ENCODE measurements around the gene EXOC7. TPM values are rescaled to one million over a fixed set of nuclear protein-coding genes. Genes with fewer than 3 reads are reported as not detected.
"Not testable (repeated sequence)": the region's sequence is repeated elsewhere in the genome, so short reads cannot be mapped to it uniquely, and the experiment has no call there.

The EXOC7 gene
- total RNA-seq, 1 donor from 2014 or later = 145 TPM

GRCh38 chr17:76065775-76066174 is 37.8 kb downstream of the EXOC7 start:
- H3K4me2 ChIP-seq (ENCODE audit: low read length) = no peak overlapping the region
- peaks cover 40% of the 10 kb centered on the region for H3K36me3 ChIP-seq (ENCODE audit: insufficient read depth, low read length)
- H3K27ac ChIP-seq (ENCODE audit: low read depth, low read length) = no peak overlapping the region
- peaks cover 2% of the 10 kb centered on the region for H3K4me1 ChIP-seq (ENCODE audit: insufficient read depth, low read length)
- H3K9me3 ChIP-seq (ENCODE audit: insufficient read depth, low read depth, low read length) = no peaks in the 10 kb centered on the region
- FAIRE-seq = no peak
- Mint-ChIP-seq H3K27me3 (ENCODE audit: low read depth, unreplicated experiment) (no peaks in the 10 kb centered on the region), H3K36me3 (ENCODE audit: low read depth, unreplicated experiment) (peaks cover 12% of the 10 kb centered on the region), H3K9me3 (ENCODE audit: unreplicated experiment) (no peaks in the 10 kb centered on the region), H3K4me3 (ENCODE audit: unreplicated experiment) (no peak overlapping the region), H3K4me1 (ENCODE audit: low read depth, unreplicated experiment) (peaks cover 1% of the 10 kb centered on the region), H3K27ac (ENCODE audit: unreplicated experiment) (no peak overlapping the region)
- no peaks in the 10 kb centered on the region for H3K27me3 ChIP-seq (ENCODE audit: insufficient read depth, low read length)
- H4K20me1 ChIP-seq (ENCODE audit: insufficient read depth, low read length) = peaks cover 56% of the 10 kb centered on the region
- H3K79me2 ChIP-seq (ENCODE audit: insufficient read depth, low read length) = peaks cover 42% of the 10 kb centered on the region
- TF ChIP-seq CTCF (IDR thresholded peaks at IDR 0.05; ENCODE audit: insufficient read depth, low read depth, low read length) (no peak), EZH2 (IDR thresholded peaks at IDR 0.05; ENCODE audit: insufficient read depth, low read length) (no peak)
- H2AFZ ChIP-seq (ENCODE audit: low read depth, low read length) = no peak overlapping the region
- DNase-seq (ENCODE audit: low read depth) = no peak
- no peak overlapping the region for H3K4me3 ChIP-seq (ENCODE audit: insufficient read depth, low read depth, low read length)
- no peak overlapping the region for H3K9ac ChIP-seq (ENCODE audit: low read length)

DNA sequence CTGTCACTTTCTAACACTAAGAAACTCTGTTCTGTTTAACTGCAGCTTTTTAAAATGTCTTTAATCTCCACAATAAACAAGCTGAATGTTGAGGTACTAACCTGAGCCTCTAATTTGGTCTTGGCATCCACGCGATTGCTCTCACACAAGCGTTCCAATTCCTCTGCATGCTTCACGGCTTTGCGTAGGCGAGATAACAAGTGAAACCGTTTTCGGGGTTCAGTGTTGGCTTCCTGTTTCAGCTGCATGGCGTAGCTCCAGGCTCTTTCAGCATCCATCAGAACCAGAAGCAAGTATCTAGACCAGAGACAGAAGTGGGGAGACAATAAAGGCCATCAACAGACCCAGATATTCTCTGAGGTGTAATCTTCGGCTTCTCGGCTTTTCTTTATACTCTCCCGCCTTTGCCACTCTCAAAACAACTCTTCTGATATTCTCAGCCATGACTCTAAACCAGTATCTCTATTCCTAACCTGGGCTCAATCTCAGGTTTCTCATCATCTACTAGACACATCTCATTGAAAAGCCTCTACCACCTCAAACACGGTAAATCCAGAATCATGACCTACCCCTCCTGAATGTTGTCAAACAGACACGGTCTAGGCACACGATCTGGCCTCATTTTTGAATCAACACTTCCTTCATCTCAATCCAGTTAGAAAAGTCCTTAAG is 39.6 kb downstream of the EXOC7 start:
- Histone ChIP-seq H4K20me1 (ENCODE audit: insufficient read depth, low read length) (peaks cover 48% of the 10 kb centered on the region), H3K27ac (ENCODE audit: low read depth, low read length) (no peak overlapping the region), H3K4me3 (ENCODE audit: insufficient read depth, low read depth, low read length) (no peak overlapping the region), H3K27me3 (ENCODE audit: insufficient read depth, low read length) (no peaks in the 10 kb centered on the region), H3K9me3 (ENCODE audit: insufficient read depth, low read depth, low read length) (no peaks in the 10 kb centered on the region), H3K4me2 (ENCODE audit: low read length) (no peak overlapping the region), H3K36me3 (ENCODE audit: insufficient read depth, low read length) (peaks cover 52% of the 10 kb centered on the region), H2AFZ (ENCODE audit: low read depth, low read length) (no peak overlapping the region), H3K4me1 (ENCODE audit: insufficient read depth, low read length) (no peaks in the 10 kb centered on the region), H3K9ac (ENCODE audit: low read length) (no peak overlapping the region), H3K79me2 (ENCODE audit: insufficient read depth, low read length) (peaks cover 25% of the 10 kb centered on the region)
- H3K9me3 Mint-ChIP-seq (ENCODE audit: unreplicated experiment) = no peaks in the 10 kb centered on the region
- FAIRE-seq (no peak), DNase-seq (ENCODE audit: low read depth) (no peak)
- H3K27me3 Mint-ChIP-seq (ENCODE audit: low read depth, unreplicated experiment) = no peaks in the 10 kb centered on the region
- H3K36me3 Mint-ChIP-seq (ENCODE audit: low read depth, unreplicated experiment) = peaks cover 17% of the 10 kb centered on the region
- no peak overlapping the region for H3K27ac Mint-ChIP-seq (ENCODE audit: unreplicated experiment)
- TF ChIP-seq EZH2 (IDR thresholded peaks at IDR 0.05; ENCODE audit: insufficient read depth, low read length) = no peak
- no peak for TF ChIP-seq CTCF (IDR thresholded peaks at IDR 0.05; ENCODE audit: insufficient read depth, low read depth, low read length)
- H3K4me3 Mint-ChIP-seq (ENCODE audit: unreplicated experiment) = no peak overlapping the region
- H3K4me1 Mint-ChIP-seq (ENCODE audit: low read depth, unreplicated experiment) = no peaks in the 10 kb centered on the region

DNA sequence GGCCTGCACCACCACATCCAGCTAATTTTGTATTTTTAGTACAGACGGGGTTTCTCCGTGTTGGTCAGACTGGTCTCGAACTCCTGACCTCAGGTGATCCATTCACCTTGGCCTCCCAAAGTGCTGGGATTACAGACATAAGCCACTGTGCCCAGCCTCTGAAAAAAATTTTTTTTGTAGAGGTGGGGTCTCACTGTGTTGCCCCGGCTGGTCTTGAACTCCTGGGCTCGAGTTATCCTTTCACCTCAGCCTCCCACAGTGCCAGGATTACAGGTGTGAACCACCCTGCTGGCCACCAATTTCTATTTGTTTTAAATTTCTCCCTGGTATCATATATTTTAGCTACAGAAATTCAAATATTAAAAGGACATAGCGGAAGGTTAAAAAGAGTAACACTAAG is 45.3 kb downstream of the EXOC7 start:
- not testable (repeated sequence) for H3K9me3 ChIP-seq (ENCODE audit: insufficient read depth, low read depth, low read length); FAIRE-seq; H3K4me1 Mint-ChIP-seq (ENCODE audit: low read depth, unreplicated experiment); H3K9ac ChIP-seq (ENCODE audit: low read length); H3K27me3 Mint-ChIP-seq (ENCODE audit: low read depth, unreplicated experiment); H3K27me3 ChIP-seq (ENCODE audit: insufficient read depth, low read length); H3K4me3 Mint-ChIP-seq (ENCODE audit: unreplicated experiment); H2AFZ ChIP-seq (ENCODE audit: low read depth, low read length); DNase-seq (ENCODE audit: low read depth); H3K4me3 ChIP-seq (ENCODE audit: insufficient read depth, low read depth, low read length); H3K9me3 Mint-ChIP-seq (ENCODE audit: unreplicated experiment); H3K27ac ChIP-seq (ENCODE audit: low read depth, low read length); H3K27ac Mint-ChIP-seq (ENCODE audit: unreplicated experiment); H3K4me2 ChIP-seq (ENCODE audit: low read length); H3K79me2 ChIP-seq (ENCODE audit: insufficient read depth, low read length)
- H3K36me3 Mint-ChIP-seq (ENCODE audit: low read depth, unreplicated experiment) = peaks cover 27% of the 10 kb centered on the region
- H3K36me3 ChIP-seq (ENCODE audit: insufficient read depth, low read length) = peaks cover 45% of the 10 kb centered on the region
- H4K20me1 ChIP-seq (ENCODE audit: insufficient read depth, low read length) = peaks cover 26% of the 10 kb centered on the region
- peaks cover 12% of the 10 kb centered on the region for H3K4me1 ChIP-seq (ENCODE audit: insufficient read depth, low read length)
